HG02852 (cell line): Measurements from ENCODE around the gene DAZAP2.
A peak's percentile ranks its signal among the peaks of the same experiment; 100 is the strongest.
"Not testable (repeated sequence)": the region's sequence is repeated elsewhere in the genome, so short reads cannot be mapped to it uniquely, and the experiment has no call there.

Experiments
- ATAC-seq: cut with Tn5 transposase; IDR thresholded peaks from one replicate; pipeline ENCODE4 v1.9.1; 2021; ENCODE audit warnings: mild to moderate bottlenecking, moderate library complexity; ENCODE audit not compliant: unreplicated experiment

DAZAP2 gene

GRCh38 chr12:51246254-51246853, 7.7 kb downstream of the DAZAP2 start:
- no peak for ATAC-seq

- ATAC-seq, result no peak
These were observed 9.0 kb downstream of the DAZAP2 start for GRCh38 chr12:51247523-51248206.

GRCh38 chr12:51253276-51253675, 14.7 kb downstream of the DAZAP2 start:
- ATAC-seq, result no peak

GRCh38 chr12:51254536-51254935, 15.9 kb downstream of the DAZAP2 start:
- ATAC-seq, result no peak

DNA sequence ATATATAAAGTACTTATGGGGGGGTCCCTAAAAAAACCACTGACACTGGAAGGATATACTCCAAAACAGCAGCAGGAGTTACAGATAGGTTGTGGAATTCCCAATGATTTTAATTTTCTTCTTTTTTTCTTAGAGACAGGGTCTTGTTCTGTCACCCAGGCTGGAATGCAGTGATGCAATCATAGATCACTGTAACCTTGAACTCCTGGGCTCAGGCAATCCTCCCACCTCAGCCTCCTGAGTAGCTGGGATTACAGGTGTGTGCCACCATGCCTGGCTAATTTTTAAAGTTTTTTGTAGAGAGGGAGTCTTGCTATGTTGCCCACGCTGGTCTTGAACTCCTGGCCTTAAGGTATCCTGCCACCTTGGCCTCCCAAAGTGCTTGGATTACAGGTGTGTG, 21.0 kb downstream of the DAZAP2 start:
- ATAC-seq, result not testable (repeated sequence)

DNA sequence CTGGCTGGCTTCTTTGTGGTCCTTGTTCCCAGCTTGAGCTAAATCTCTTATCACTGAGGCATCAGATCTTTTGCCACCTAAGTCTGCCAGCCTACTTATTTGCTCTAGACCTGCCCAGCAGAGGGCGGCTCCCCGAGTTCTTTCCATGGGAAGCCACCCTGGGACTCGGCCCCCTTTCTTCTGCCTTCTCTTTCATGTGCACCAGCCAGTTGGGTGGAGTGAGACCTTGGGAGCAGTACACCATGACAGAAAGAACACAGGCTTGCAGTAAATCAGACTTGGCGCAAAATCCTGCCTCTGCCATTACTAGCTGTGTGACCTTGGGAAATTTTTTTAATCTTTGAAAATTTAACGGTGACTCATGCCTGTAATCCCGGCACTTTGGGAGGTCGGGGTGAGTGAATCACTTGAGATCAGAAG, 24.1 kb downstream of the DAZAP2 start:
- ATAC-seq, result no peak

GRCh38 chr12:51263341-51263740, 24.7 kb downstream of the DAZAP2 start:
- ATAC-seq, result no peak

- ATAC-seq, result no peak
These were observed 25.7 kb downstream of the DAZAP2 start for GRCh38 chr12:51264297-51264696.

DNA sequence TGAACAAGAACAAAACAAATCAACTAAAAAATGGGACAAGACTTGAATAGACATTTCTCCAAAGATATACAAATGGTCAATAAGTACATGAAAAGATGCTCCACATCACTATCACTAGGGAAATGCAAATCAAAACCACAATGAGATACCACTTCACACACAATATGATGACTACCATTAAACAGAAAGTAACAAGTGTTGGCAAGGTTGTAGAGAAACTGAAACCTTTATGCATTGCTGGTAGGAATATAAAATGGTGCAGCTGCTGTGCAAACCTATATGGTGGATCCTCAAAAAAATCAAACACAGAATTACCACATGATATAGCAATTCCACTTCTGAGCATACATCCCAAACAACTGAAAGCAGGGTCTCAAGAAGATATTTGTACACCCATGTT, 26.4 kb downstream of the DAZAP2 start:
- no peak for ATAC-seq

GRCh38 chr12:51269174-51270066, 30.8 kb downstream of the DAZAP2 start:
- peak; percentile 44 for ATAC-seq

DNA sequence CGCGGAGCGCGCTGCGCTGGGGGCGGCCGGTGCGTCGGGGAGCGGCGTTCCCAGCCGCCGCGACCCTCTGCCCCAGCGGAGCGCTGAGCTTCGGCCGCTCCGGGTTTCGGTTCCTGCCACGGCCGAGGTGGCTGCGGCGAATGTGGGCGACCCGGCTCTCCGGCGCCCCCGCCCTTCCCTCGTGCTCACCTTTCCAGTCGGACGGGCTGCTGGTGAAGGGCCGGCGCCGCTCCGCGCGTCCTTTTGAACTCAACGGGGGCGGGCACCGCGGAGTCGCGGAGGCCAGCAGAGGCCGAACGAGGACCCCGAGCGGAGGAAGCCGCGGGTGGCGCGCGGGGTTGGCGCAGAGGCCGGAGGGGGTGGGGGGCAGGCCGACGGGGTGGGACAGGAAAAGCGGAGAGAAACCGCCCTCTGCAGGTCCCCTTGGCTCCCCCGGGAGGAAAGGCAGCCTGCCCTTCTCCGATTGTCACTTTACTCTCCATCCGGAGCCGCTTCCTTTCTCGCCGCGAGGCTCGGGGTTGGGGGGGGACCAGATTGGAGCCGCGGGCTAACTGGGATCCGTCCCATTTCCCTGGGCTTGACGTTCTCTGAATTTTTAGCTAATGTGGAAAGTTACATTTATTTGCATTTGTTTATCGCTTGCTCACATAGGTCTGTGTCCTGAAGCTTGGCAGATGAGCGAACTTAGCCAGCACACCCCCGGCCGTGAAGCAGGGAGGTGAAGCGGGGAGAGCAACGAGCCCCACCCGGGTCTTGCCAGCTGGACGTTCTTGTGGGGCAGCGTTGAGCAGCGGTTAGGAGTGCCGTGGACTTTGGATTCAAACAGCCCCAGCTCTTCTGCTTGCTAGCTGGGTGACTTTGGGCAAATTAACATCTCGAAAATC, 31.7 kb downstream of the DAZAP2 start, which contains the start of gene SMAGP:
Gene SMAGP (minus strand): TSS at position 349 of the 884 bp plus-strand sequence. CDS start 1,137 bp downstream, outside the sequence.
- ATAC-seq, result peak; percentile 58

DNA sequence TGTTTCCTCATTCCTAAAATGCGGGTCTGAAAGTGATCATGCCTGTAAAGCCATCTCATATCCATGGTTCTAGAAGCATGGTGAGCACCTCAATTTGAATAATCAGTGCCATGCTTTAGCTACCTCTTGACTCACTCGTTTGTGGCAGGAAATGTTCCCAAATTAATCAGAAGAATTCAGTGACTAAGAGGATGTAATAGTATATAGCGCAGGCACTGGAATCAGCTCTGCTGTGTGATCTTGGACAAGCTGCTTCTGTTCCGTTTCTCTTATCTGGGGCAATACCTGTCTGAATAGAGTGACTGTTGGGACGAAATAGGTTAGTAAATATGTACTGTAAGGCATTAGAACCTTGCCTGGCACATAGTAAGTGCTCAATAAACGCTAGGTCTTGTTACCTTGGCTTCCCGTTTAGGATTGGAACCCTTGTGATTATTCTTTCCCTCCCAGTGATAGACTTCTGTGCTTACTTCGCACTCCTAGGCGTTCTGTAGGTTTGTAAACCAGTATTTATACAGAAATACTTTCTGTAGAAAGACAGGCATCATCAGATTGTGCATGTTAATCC, 32.4 kb downstream of the DAZAP2 start:
- ATAC-seq, result no peak

DNA sequence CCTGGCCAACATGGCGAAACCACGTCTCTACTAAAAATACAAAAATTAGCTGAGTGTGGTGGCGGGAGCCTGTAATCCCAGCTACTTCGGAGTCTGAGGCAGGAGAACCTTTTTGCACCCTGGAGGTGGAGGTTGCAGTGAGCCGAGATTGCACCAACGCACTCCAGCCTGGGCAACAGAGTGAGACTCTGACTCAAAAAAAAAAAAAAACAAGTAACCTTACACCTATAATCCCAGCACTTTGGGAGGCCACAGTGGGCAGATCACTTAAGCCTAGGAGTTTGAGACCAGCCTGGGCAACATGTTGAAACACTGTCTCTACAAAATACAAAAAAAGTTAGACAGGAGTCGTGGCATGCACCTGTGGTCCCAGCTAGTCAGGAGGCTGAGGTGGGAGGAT, 34.2 kb downstream of the DAZAP2 start:
- not testable (repeated sequence) for ATAC-seq

- no peak for ATAC-seq
These were observed 36.5 kb downstream of the DAZAP2 start for GRCh38 chr12:51275088-51275487.

DNA sequence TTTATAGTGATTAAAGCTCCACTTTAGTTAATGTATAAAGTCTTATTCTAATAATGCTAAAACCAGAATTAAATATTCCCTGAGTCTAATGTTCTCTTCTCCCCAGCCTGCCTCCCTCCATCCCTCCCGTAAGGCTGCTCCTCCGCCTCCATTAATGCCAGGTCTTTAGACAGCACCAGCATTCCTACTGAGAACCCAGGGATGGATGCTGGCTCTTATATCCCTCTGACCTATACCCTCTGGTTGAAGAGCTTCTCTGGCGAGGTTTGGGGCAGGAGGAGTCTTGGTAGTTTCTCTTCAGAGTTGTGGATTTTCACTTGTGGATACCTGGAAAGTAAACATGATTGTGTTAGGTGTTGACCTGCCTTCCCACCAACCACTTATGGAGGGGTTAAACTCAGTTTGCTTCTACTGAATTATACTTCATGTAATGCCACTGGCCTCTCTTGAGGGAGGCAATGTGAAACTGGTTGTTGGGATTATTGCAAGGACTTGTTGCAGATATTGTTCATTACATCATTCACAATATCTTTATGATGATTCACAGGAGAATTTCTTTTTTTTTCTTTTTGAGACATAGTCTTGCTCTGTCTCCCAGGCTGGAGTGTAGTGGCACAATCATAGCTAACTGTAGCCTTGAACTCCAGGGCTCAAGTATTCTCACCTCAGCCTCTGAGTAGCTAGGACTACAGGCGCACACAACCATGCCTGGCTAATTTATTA, 42.7 kb downstream of the DAZAP2 start:
- no peak for ATAC-seq

DNA sequence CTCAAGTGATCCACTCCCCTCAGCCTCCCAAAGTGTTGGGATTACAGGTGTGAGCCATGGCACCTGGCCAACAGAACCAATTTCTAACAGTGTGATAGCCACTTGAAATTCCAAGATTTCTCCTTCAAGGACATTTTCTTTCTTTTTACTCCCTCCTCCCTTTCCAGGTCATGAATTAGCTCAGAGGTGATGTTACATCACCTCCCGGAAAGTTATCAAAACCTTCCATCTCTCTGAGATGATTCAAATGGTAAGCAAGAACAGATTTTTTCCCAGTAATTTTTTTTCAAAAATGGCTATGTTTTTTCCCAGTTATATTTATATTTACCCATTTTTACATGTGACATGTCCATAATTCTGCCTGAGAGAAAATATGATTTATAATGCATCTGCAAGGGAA, 47.2 kb downstream of the DAZAP2 start:
- no peak for ATAC-seq

DNA sequence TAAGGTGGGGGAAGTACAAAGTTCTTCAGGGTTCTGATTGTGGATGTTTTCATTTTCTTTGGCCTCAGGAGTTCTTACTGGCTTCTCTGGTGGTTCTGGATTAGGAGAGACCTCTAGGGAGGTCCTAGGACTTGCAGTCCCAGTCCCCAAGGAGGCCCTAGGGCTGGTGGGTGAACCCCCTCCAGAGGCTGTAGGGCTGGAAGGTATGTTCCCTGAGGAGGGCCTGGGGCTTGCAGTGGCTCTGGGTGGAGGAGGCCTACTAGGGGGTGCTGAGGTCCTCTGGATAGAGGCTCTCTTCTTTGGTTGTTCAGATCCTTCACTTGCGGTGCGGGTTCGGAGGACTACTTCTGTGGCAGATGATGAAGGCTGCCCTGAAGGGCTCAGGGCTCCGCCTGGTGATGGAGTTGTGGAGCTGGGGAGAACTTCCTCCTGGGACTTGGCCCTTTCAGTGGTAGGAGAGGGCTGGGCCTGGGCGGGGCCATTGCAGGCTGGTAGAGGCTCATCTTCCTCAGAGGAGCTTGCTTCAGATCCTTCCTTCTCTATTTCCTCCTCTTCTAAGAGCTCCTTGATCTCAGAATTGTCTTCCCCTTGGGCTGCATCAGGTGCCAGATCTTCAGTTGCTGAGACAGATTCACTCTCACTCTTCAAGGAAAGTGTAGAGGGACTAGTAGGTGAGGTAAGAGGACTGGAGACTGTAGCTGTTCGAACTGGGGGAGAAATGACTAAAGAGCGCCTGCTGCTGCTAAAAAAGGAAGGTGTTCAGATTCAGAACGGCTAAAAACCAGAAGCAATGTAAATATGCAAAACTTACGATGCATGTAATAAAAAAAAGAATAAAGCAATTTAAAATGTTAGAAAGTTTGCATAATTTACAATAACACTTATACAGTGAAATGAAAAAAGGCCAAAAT, 53.2 kb downstream of the DAZAP2 start:
- ATAC-seq, result not testable (repeated sequence)
